B cell (primary cell): ENCODE results near the gene RGS9BP.

Experiments
- CTCF ChIP-seq: fragments of 200-600 bp; IDR thresholded peaks from one replicate; pipeline ENCODE4 v1.8.0; 2022; ENCODE audit warnings: antibody characterized with exemption, mild to moderate bottlenecking
- EZH2 ChIP-seq: IDR thresholded peaks from 2 replicates; pipeline ENCODE4 v1.6.1; 2012; ENCODE audit warnings: borderline replicate concordance, low read depth, mild to moderate bottlenecking, moderate library complexity, low read length; ENCODE audit not compliant: insufficient read depth, poor library complexity, severe bottlenecking

GRCh38 chr19:32691291-32691951 lies 15.8 kb downstream of the RGS9BP start, which contains the start of gene NUDT19:
- TF ChIP-seq CTCF (no peak), EZH2 (no peak)
